ENCODE measurements around the gene PARP3.
A peak's percentile ranks its signal among the peaks of the same experiment; 100 is the strongest.
"Not testable (repeated sequence)": the region's sequence is repeated elsewhere in the genome, so short reads cannot be mapped to it uniquely, and the experiment has no call there.

Gene PARP3

DNA sequence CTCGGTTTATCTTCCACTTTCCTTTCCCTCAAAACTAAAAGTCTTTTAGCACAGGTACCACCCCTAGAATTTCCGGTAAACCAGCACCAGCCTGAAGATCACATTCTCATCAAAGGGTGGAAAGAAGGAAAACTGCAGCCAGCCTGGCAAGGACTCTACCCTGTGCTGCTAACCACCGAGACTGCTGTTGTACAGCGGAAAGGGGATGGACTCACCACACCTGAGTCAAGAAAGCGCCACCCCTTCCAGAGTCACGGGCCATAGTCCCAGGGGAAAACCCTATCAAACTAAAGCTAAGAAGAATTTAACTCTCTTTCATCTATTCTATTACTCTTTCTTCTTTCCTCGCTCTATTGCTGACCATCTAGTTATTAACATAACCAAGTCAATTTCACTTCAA, 42.1 kb upstream of the PARP3 start:
- not testable (repeated sequence) for H3K9ac ChIP-seq (ENCODE audit: low read length); H2BK120ac ChIP-seq (ENCODE audit: low read depth, low read length); H3K36me3 ChIP-seq (ENCODE audit: control insufficient read depth, insufficient read depth, low read length); H2BK15ac ChIP-seq (replicated peaks; ENCODE audit: low read depth); H3K4me3 ChIP-seq (ENCODE audit: low read length); H4K5ac ChIP-seq (ENCODE audit: low read length); H3K27me3 ChIP-seq (ENCODE audit: insufficient read depth, low read length, poor library complexity); H3K23ac ChIP-seq (ENCODE audit: low read length); H2AK5ac ChIP-seq (ENCODE audit: low read length); H3K79me1 ChIP-seq (ENCODE audit: low read length); H3K4ac ChIP-seq (ENCODE audit: low read depth, low read length); H3K18ac ChIP-seq (ENCODE audit: low read length); H3K79me2 ChIP-seq (ENCODE audit: control insufficient read depth, insufficient read depth, low read length); H3K56ac ChIP-seq (ENCODE audit: low read length); DNase-seq; H3K27ac ChIP-seq (ENCODE audit: low read depth, low read length); H3K4me2 ChIP-seq (ENCODE audit: low read length); H4K8ac ChIP-seq (ENCODE audit: low read depth, low read length); H3K4me1 ChIP-seq (ENCODE audit: control insufficient read depth, low read depth, low read length); H2BK5ac ChIP-seq (ENCODE audit: low read length)
- no CpG with 5 or more reads among the region's 7 CpGs for WGBS (ENCODE audit: extremely low coverage, insufficient coverage, low lambda C conversion rate)

DNA sequence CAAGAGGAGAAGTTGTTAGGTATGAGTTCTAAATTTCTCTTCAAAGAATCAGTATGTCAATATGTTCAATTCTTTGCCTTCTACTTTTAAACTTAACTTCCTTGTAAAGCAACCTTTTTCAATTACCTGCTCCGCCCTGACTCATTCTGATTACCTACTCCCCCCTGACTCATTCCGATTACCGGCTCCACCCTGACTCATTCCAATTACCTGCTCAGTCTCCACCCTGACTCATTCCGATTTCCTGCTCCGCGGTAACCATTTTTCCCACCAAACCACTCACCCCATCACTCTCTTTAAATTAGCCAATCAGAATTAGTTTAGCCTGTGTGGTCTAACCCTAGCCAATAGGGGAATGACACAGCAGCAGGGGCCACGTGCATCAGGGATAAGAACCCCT, 39.8 kb upstream of the PARP3 start:
- H3K79me1 ChIP-seq (ENCODE audit: low read length); H3K79me2 ChIP-seq (ENCODE audit: control insufficient read depth, insufficient read depth, low read length); H2AK5ac ChIP-seq (ENCODE audit: low read length); H3K4me3 ChIP-seq (ENCODE audit: low read length); H2BK120ac ChIP-seq (ENCODE audit: low read depth, low read length); H3K9ac ChIP-seq (ENCODE audit: low read length); H3K4me2 ChIP-seq (ENCODE audit: low read length); H2BK15ac ChIP-seq (replicated peaks; ENCODE audit: low read depth); H3K56ac ChIP-seq (ENCODE audit: low read length); H3K27me3 ChIP-seq (ENCODE audit: insufficient read depth, low read length, poor library complexity); H4K5ac ChIP-seq (ENCODE audit: low read length); H3K27ac ChIP-seq (ENCODE audit: low read depth, low read length); H4K8ac ChIP-seq (ENCODE audit: low read depth, low read length); H3K4ac ChIP-seq (ENCODE audit: low read depth, low read length); H3K36me3 ChIP-seq (ENCODE audit: control insufficient read depth, insufficient read depth, low read length); H3K4me1 ChIP-seq (ENCODE audit: control insufficient read depth, low read depth, low read length); H3K18ac ChIP-seq (ENCODE audit: low read length); H2BK5ac ChIP-seq (ENCODE audit: low read length); H3K23ac ChIP-seq (ENCODE audit: low read length): not testable (repeated sequence)
- no CpG with 5 or more reads among the region's 7 CpGs for WGBS (ENCODE audit: extremely low coverage, insufficient coverage, low lambda C conversion rate)
- DNase-seq, result peak; percentile 52

DNA sequence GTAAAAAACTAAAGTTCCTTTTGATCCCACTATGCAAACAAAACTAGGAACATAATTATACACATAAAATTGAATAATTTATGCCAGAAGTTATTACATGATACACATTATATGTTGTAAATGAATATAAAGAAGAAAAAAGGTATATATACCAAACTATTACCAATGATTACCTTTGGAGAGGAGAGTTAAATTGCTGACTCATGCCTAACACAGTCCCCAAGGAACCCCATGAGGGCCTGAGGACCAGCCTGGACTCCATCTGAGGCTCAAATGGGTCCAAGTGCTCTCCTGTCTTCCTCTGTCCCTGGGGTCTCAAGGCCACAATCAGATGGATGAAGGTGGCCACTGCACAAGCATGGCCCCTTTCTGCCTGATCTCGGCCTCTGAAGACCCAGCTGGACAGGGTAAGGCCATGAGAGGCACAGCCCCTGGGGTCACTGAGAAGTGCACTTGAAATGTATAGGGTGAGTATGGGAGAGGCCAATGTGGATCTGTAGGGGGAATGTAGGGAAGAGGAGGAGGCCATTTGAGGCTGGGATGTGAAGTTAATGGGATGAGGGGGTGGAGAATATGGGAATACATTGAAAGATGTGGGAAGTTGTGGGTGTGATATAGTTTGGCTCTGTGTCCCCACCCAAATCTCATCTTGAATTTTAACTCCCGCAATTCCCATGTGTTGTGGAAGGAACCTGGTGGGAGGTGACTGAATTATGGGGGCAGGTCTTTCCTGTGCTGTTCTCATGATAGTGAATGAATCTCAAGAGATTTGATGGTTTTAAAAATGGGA, 37.9 kb upstream of the PARP3 start:
- no peak for DNase-seq
- Histone ChIP-seq H3K56ac (ENCODE audit: low read length) (no peak overlapping the region), H3K23ac (ENCODE audit: low read length) (no peak overlapping the region), H2BK15ac (replicated peaks; ENCODE audit: low read depth) (no peak overlapping the region), H2BK120ac (ENCODE audit: low read depth, low read length) (no peak overlapping the region), H2BK5ac (ENCODE audit: low read length) (no peak overlapping the region), H3K79me2 (ENCODE audit: control insufficient read depth, insufficient read depth, low read length) (no peaks in the 10 kb centered on the region), H3K36me3 (ENCODE audit: control insufficient read depth, insufficient read depth, low read length) (no peaks in the 10 kb centered on the region), H3K27me3 (ENCODE audit: insufficient read depth, low read length, poor library complexity) (no peaks in the 10 kb centered on the region), H3K79me1 (ENCODE audit: low read length) (no peaks in the 10 kb centered on the region), H3K4me3 (ENCODE audit: low read length) (no peak overlapping the region), H3K18ac (ENCODE audit: low read length) (no peak overlapping the region), H2AK5ac (ENCODE audit: low read length) (no peak overlapping the region), H3K27ac (ENCODE audit: low read depth, low read length) (no peak overlapping the region), H3K9ac (ENCODE audit: low read length) (no peak overlapping the region), H3K4me2 (ENCODE audit: low read length) (no peak overlapping the region), H4K5ac (ENCODE audit: low read length) (no peak overlapping the region), H3K4me1 (ENCODE audit: control insufficient read depth, low read depth, low read length) (no peaks in the 10 kb centered on the region), H3K4ac (ENCODE audit: low read depth, low read length) (no peak overlapping the region), H4K8ac (ENCODE audit: low read depth, low read length) (no peak overlapping the region)
- WGBS (ENCODE audit: extremely low coverage, insufficient coverage, low lambda C conversion rate), result no CpG with 5 or more reads among the region's 2 CpGs

DNA sequence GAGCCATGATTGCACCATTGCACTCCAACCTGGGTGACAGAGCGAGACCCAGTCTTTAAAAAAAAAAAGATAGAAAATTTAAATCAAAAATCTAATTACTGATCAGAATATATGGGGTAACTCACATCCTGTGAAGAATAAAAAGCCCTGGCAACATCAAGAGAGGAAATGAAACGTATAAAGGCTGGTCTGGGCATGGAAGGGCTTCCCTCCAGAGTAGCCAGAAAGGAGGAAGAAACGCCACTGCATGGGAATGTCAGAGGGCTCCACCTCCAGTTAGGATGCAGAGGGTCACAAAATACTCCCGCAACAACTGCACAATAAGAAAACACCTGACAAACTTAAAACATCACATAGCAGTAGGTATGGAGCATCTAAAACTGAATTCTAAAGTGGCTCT, 34.1 kb upstream of the PARP3 start:
- Histone ChIP-seq H4K8ac (ENCODE audit: low read depth, low read length) (no peak overlapping the region), H4K5ac (ENCODE audit: low read length) (no peak overlapping the region), H3K27ac (ENCODE audit: low read depth, low read length) (no peak overlapping the region), H3K36me3 (ENCODE audit: control insufficient read depth, insufficient read depth, low read length) (no peaks in the 10 kb centered on the region), H2BK15ac (replicated peaks; ENCODE audit: low read depth) (no peak overlapping the region), H2BK120ac (ENCODE audit: low read depth, low read length) (no peak overlapping the region), H3K56ac (ENCODE audit: low read length) (no peak overlapping the region), H3K27me3 (ENCODE audit: insufficient read depth, low read length, poor library complexity) (no peaks in the 10 kb centered on the region), H3K4me3 (ENCODE audit: low read length) (no peak overlapping the region), H2BK5ac (ENCODE audit: low read length) (no peak overlapping the region), H3K18ac (ENCODE audit: low read length) (no peak overlapping the region), H3K9ac (ENCODE audit: low read length) (no peak overlapping the region), H3K79me1 (ENCODE audit: low read length) (no peaks in the 10 kb centered on the region), H3K79me2 (ENCODE audit: control insufficient read depth, insufficient read depth, low read length) (no peaks in the 10 kb centered on the region), H3K23ac (ENCODE audit: low read length) (no peak overlapping the region), H3K4me1 (ENCODE audit: control insufficient read depth, low read depth, low read length) (no peaks in the 10 kb centered on the region), H2AK5ac (ENCODE audit: low read length) (no peak overlapping the region), H3K4me2 (ENCODE audit: low read length) (no peak overlapping the region), H3K4ac (ENCODE audit: low read depth, low read length) (no peak overlapping the region)
- no peak for DNase-seq
- WGBS (ENCODE audit: extremely low coverage, insufficient coverage, low lambda C conversion rate), result no CpG with 5 or more reads among the region's 4 CpGs

DNA sequence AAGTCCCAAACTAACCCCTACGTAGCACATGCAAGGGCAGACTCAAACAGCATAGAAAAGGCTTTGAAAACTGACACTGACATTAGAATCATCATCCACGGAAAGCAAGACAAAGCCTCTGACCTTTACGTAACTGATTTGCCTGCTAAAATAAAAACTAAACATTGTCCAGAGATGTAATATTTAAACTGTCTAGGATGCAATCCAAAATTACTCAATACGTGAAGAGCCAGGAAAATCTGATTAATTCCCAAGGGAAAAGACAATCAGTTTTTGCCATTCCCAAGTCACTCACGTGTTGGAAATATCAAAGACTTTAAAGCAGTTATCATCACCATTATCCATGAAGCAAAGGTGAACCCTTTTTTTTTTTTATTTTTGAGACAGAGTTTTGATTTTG, 25.7 kb upstream of the PARP3 start:
- Histone ChIP-seq H4K8ac (ENCODE audit: low read depth, low read length) (no peak overlapping the region), H2BK5ac (ENCODE audit: low read length) (no peak overlapping the region), H3K79me1 (ENCODE audit: low read length) (no peaks in the 10 kb centered on the region), H3K9ac (ENCODE audit: low read length) (no peak overlapping the region), H3K4me3 (ENCODE audit: low read length) (no peak overlapping the region), H3K56ac (ENCODE audit: low read length) (no peak overlapping the region), H3K4me1 (ENCODE audit: control insufficient read depth, low read depth, low read length) (no peaks in the 10 kb centered on the region), H3K23ac (ENCODE audit: low read length) (no peak overlapping the region), H3K27ac (ENCODE audit: low read depth, low read length) (no peak overlapping the region), H3K4me2 (ENCODE audit: low read length) (no peak overlapping the region), H3K36me3 (ENCODE audit: control insufficient read depth, insufficient read depth, low read length) (no peaks in the 10 kb centered on the region), H2BK15ac (replicated peaks; ENCODE audit: low read depth) (no peak overlapping the region), H3K18ac (ENCODE audit: low read length) (no peak overlapping the region), H4K5ac (ENCODE audit: low read length) (no peak overlapping the region), H3K79me2 (ENCODE audit: control insufficient read depth, insufficient read depth, low read length) (no peaks in the 10 kb centered on the region), H2BK120ac (ENCODE audit: low read depth, low read length) (no peak overlapping the region), H2AK5ac (ENCODE audit: low read length) (no peak overlapping the region), H3K27me3 (ENCODE audit: insufficient read depth, low read length, poor library complexity) (no peaks in the 10 kb centered on the region), H3K4ac (ENCODE audit: low read depth, low read length) (no peak overlapping the region)
- DNase-seq, result no peak
- WGBS (ENCODE audit: extremely low coverage, insufficient coverage, low lambda C conversion rate), result no CpG with 5 or more reads among the region's 5 CpGs

DNA sequence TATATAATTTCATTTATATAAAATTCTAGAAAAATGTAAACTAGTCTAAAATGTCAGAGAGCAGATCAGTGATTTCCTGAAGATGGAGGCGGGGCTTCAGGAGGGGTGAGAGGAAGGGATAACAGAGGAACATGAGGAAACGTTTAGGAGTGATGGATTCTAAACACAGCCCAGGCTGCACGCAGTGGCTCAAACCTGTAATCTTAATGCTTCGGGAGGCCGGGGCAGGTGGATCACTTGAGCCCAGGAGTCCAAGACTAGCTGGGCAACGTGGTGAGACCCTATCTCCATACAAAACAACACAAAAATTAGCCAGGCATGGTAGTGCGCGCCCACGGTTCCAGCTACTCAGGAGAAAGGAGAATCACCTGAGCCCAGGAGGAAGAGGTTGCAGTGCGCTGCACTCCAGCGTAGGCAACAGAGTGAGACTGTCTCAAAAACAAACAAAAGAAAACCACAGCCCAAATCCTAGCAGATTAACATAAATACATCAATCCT, 21.0 kb upstream of the PARP3 start:
- H3K27ac ChIP-seq (ENCODE audit: low read depth, low read length), result no peak overlapping the region
- no peaks in the 10 kb centered on the region for H3K79me1 ChIP-seq (ENCODE audit: low read length)
- no peaks in the 10 kb centered on the region for H3K36me3 ChIP-seq (ENCODE audit: control insufficient read depth, insufficient read depth, low read length)
- no peak overlapping the region for H3K23ac ChIP-seq (ENCODE audit: low read length)
- no peak overlapping the region for H3K4ac ChIP-seq (ENCODE audit: low read depth, low read length)
- no peaks in the 10 kb centered on the region for H3K4me1 ChIP-seq (ENCODE audit: control insufficient read depth, low read depth, low read length)
- H3K79me2 ChIP-seq (ENCODE audit: control insufficient read depth, insufficient read depth, low read length), result no peaks in the 10 kb centered on the region
- no peak overlapping the region for H3K56ac ChIP-seq (ENCODE audit: low read length)
- no peak overlapping the region for H3K4me3 ChIP-seq (ENCODE audit: low read length)
- H3K27me3 ChIP-seq (ENCODE audit: insufficient read depth, low read length, poor library complexity), result no peaks in the 10 kb centered on the region
- H3K18ac ChIP-seq (ENCODE audit: low read length), result no peak overlapping the region
- no peak overlapping the region for H2AK5ac ChIP-seq (ENCODE audit: low read length)
- H3K4me2 ChIP-seq (ENCODE audit: low read length), result no peak overlapping the region
- no peak overlapping the region for H2BK120ac ChIP-seq (ENCODE audit: low read depth, low read length)
- WGBS (ENCODE audit: extremely low coverage, insufficient coverage, low lambda C conversion rate), result no CpG with 5 or more reads among the region's 11 CpGs
- H4K5ac ChIP-seq (ENCODE audit: low read length), result no peak overlapping the region
- H2BK5ac ChIP-seq (ENCODE audit: low read length), result no peak overlapping the region
- DNase-seq, result no peak
- H3K9ac ChIP-seq (ENCODE audit: low read length), result no peak overlapping the region
- no peak overlapping the region for H2BK15ac ChIP-seq (replicated peaks; ENCODE audit: low read depth)
- H4K8ac ChIP-seq (ENCODE audit: low read depth, low read length), result no peak overlapping the region
